ENCODE results near the gene ELAVL2. TPM values are rescaled to one million over a fixed set of nuclear protein-coding genes. Genes with fewer than 3 reads are reported as not detected.
A peak's percentile ranks its signal among the peaks of the same experiment; 100 is the strongest.

The ELAVL2 gene
- total RNA-seq, 1 donor from 2014 or later, result 384 TPM

GRCh38 chr9:23644896-23645295 lies 181.1 kb downstream of the ELAVL2 start:
- Mint-ChIP-seq H3K9me3 (ENCODE audit: unreplicated experiment) (peaks cover 48% of the 10 kb centered on the region), H3K27ac (ENCODE audit: unreplicated experiment) (peak overlapping the region; percentile 12), H3K36me3 (ENCODE audit: unreplicated experiment) (peaks cover 12% of the 10 kb centered on the region), H3K4me3 (ENCODE audit: unreplicated experiment) (no peak overlapping the region), H3K27me3 (ENCODE audit: unreplicated experiment) (peaks cover 21% of the 10 kb centered on the region), H3K4me1 (ENCODE audit: low read depth, unreplicated experiment) (peaks cover 6% of the 10 kb centered on the region)
- no peak for DNase-seq
- TF ChIP-seq CTCF (IDR thresholded peaks at IDR 0.05; ENCODE audit: partially characterized antibody, unreplicated experiment), result no peak

- Mint-ChIP-seq H3K9me3 (ENCODE audit: unreplicated experiment) (peaks cover 45% of the 10 kb centered on the region), H3K27me3 (ENCODE audit: unreplicated experiment) (peaks cover 24% of the 10 kb centered on the region), H3K4me3 (ENCODE audit: unreplicated experiment) (no peak overlapping the region), H3K27ac (ENCODE audit: unreplicated experiment) (no peak overlapping the region), H3K36me3 (ENCODE audit: unreplicated experiment) (peaks cover 18% of the 10 kb centered on the region), H3K4me1 (ENCODE audit: low read depth, unreplicated experiment) (peaks cover 6% of the 10 kb centered on the region)
- DNase-seq, result no peak
- TF ChIP-seq CTCF (IDR thresholded peaks at IDR 0.05; ENCODE audit: partially characterized antibody, unreplicated experiment), result no peak
Measured at GRCh38 chr9:23644326-23644725, 181.7 kb downstream of the ELAVL2 start.

GRCh38 chr9:23643656-23644258 lies 182.3 kb downstream of the ELAVL2 start:
- H3K36me3 Mint-ChIP-seq (ENCODE audit: unreplicated experiment), result peaks cover 20% of the 10 kb centered on the region

More at GRCh38 chr9:23643656-23644258, 182.3 kb downstream of the ELAVL2 start:
- no peak for DNase-seq
- no peak overlapping the region for H3K4me3 Mint-ChIP-seq (ENCODE audit: unreplicated experiment)
- H3K9me3 Mint-ChIP-seq (ENCODE audit: unreplicated experiment), result peaks cover 45% of the 10 kb centered on the region
- H3K27me3 Mint-ChIP-seq (ENCODE audit: unreplicated experiment), result peaks cover 24% of the 10 kb centered on the region
- peaks cover 6% of the 10 kb centered on the region for H3K4me1 Mint-ChIP-seq (ENCODE audit: low read depth, unreplicated experiment)
- peak; percentile 19 for TF ChIP-seq CTCF (IDR thresholded peaks at IDR 0.05; ENCODE audit: partially characterized antibody, unreplicated experiment)
- no peak overlapping the region for H3K27ac Mint-ChIP-seq (ENCODE audit: unreplicated experiment)
